GM18870 (cell line): Measurements from ENCODE around the gene NRTN.
"Not testable (repeated sequence)": the region's sequence is repeated elsewhere in the genome, so short reads cannot be mapped to it uniquely, and the experiment has no call there.

Source experiments
- ATAC-seq: cut with Tn5 transposase; IDR thresholded peaks from one replicate; pipeline ENCODE4 v1.9.1; 2021; ENCODE audit warnings: moderate library complexity; ENCODE audit not compliant: unreplicated experiment

NRTN gene

GRCh38 chr19:5832527-5833216 lies 27.8 kb downstream of the NRTN start:
- no peak for ATAC-seq

GRCh38 chr19:5837761-5838352 lies 33.0 kb downstream of the NRTN start:
- no peak for ATAC-seq

- no peak for ATAC-seq
These were observed 33.6 kb downstream of the NRTN start for GRCh38 chr19:5838353-5839064.

GRCh38 chr19:5839065-5840017 lies 34.5 kb downstream of the NRTN start, which contains the start of gene FUT6:
Gene FUT6, minus strand, starts transcription at chr19:5839702. Its CDS starts 7,135 bp downstream, at chr19:5832567.
- ATAC-seq = no peak

GRCh38 chr19:5841735-5842111 lies 36.9 kb downstream of the NRTN start:
- not testable (repeated sequence) for ATAC-seq

GRCh38 chr19:5843295-5843927 lies 38.5 kb downstream of the NRTN start:
- ATAC-seq = no peak

GRCh38 chr19:5844456-5845433 lies 39.9 kb downstream of the NRTN start:
- no peak for ATAC-seq

GRCh38 chr19:5847846-5848245 lies 43.0 kb downstream of the NRTN start:
- not testable (repeated sequence) for ATAC-seq

- ATAC-seq = not testable (repeated sequence)
These were observed 43.8 kb downstream of the NRTN start for GRCh38 chr19:5848621-5849020.

GRCh38 chr19:5850189-5850588 lies 45.3 kb downstream of the NRTN start:
- ATAC-seq = no peak

- ATAC-seq = no peak
These were observed 46.0 kb downstream of the NRTN start for GRCh38 chr19:5850743-5851293.

- ATAC-seq = no peak
These were observed 46.4 kb downstream of the NRTN start, which contains the start of gene FUT3 for GRCh38 chr19:5851302-5851701. Gene FUT3, minus strand, starts transcription at chr19:5851449.

- ATAC-seq = not testable (repeated sequence)
These were observed 49.3 kb downstream of the NRTN start for GRCh38 chr19:5854121-5854520.

GRCh38 chr19:5855151-5855550 lies 50.3 kb downstream of the NRTN start:
- ATAC-seq = not testable (repeated sequence)

- ATAC-seq = no peak
These were observed 52.6 kb downstream of the NRTN start for GRCh38 chr19:5857203-5858081.

GRCh38 chr19:5863030-5863665 lies 58.3 kb downstream of the NRTN start:
- no peak for ATAC-seq

- ATAC-seq = no peak
These were observed 59.3 kb downstream of the NRTN start for GRCh38 chr19:5864013-5864720.
